Stimulated activated CD4-positive, alpha-beta T cell treated with anti-CD3 and anti-CD28 coated beads, Interleukin-15, amount 100 ng/mL, for 24 hours (primary cell): Measurements from ENCODE around the gene LMNTD1.
A peak's percentile ranks its signal among the peaks of the same experiment; 100 is the strongest.
"Not testable (repeated sequence)": the region's sequence is repeated elsewhere in the genome, so short reads cannot be mapped to it uniquely, and the experiment has no call there.

ENCODE experiments used
- DNase-seq: peaks from one replicate; pipeline ENCODE4 v3.0.0-alpha.2; 2020

Gene LMNTD1

GRCh38 chr12:25553098-25553497, at the start of gene LMNTD1:
TSS of gene LMNTD1 (minus strand) at chr12:25553283. CDS start at chr12:25552959, 324 bp downstream.
- DNase-seq, result no peak

- DNase-seq, result no peak
Observed at GRCh38 chr12:25598956-25599355, 45.9 kb upstream of the LMNTD1 start.

GRCh38 chr12:25595496-25595895, 42.4 kb upstream of the LMNTD1 start:
- not testable (repeated sequence) for DNase-seq

- no peak for DNase-seq
Observed at GRCh38 chr12:25594376-25594775, 41.3 kb upstream of the LMNTD1 start.

- DNase-seq, result no peak
Observed at GRCh38 chr12:25592725-25593495, 39.8 kb upstream of the LMNTD1 start.

GRCh38 chr12:25591144-25591543, 38.1 kb upstream of the LMNTD1 start:
- no peak for DNase-seq

- DNase-seq, result peak; percentile 58
Observed at GRCh38 chr12:25590011-25590721, 37.1 kb upstream of the LMNTD1 start.

- DNase-seq, result no peak
Observed at GRCh38 chr12:25587346-25587745, 34.3 kb upstream of the LMNTD1 start.

- DNase-seq, result no peak
Observed at GRCh38 chr12:25585662-25586061, 32.6 kb upstream of the LMNTD1 start.

- DNase-seq, result no peak
Observed at GRCh38 chr12:25585021-25585523, 32.0 kb upstream of the LMNTD1 start.

- no peak for DNase-seq
Observed at GRCh38 chr12:25584596-25584995, 31.5 kb upstream of the LMNTD1 start.

- no peak for DNase-seq
Observed at GRCh38 chr12:25583545-25583944, 30.5 kb upstream of the LMNTD1 start.

- no peak for DNase-seq
Observed at GRCh38 chr12:25581067-25581466, 28.0 kb upstream of the LMNTD1 start.

GRCh38 chr12:25578411-25579143, 25.5 kb upstream of the LMNTD1 start:
- no peak for DNase-seq

GRCh38 chr12:25574761-25575160, 21.7 kb upstream of the LMNTD1 start:
- DNase-seq, result no peak

- DNase-seq, result no peak
Observed at GRCh38 chr12:25573346-25573745, 20.3 kb upstream of the LMNTD1 start.

GRCh38 chr12:25570418-25570817, 17.3 kb upstream of the LMNTD1 start:
- DNase-seq, result no peak

GRCh38 chr12:25566202-25566949, 13.3 kb upstream of the LMNTD1 start:
- no peak for DNase-seq

GRCh38 chr12:25558586-25558985, 5.5 kb upstream of the LMNTD1 start:
- DNase-seq, result no peak

- peak; percentile 14 for DNase-seq
Observed at GRCh38 chr12:25557830-25558436, 4.8 kb upstream of the LMNTD1 start.

- DNase-seq, result no peak
Observed at GRCh38 chr12:25556153-25556552, 3.1 kb upstream of the LMNTD1 start.

- DNase-seq, result no peak
Observed at GRCh38 chr12:25552681-25553080, 402 bp downstream of the LMNTD1 start.
